K562 (cell line): Measurements from ENCODE around the gene TMEM167B. TPM values are rescaled to one million over a fixed set of nuclear protein-coding genes. Genes with fewer than 3 reads are reported as not detected.

Experiments
- HINFP ChIP-seq: fragments of 450-650 bp; conservative IDR thresholded peaks from 2 replicates; pipeline ENCODE4 v1.6.1; 2016; ENCODE audit warnings: missing genetic modification characterization, low read depth, mild to moderate bottlenecking, control low read depth, missing compliant biosample characterization
- ZBTB11 ChIP-seq, 3 experiments: fragments of 200-800 bp in 1 of 3; fragments of 250-450 bp in 1 of 3; fragments of 450-650 bp in 1 of 3; sonication (Bioruptor Pico) in 1 of 3; sonication (Bioruptor generic) in 1 of 3; formaldehyde crosslinking in 1 of 3; IDR thresholded peaks; 2 replicates each; pipeline versions ENCODE4 v1.6.1 to v1.8.0; 2016 to 2022; ENCODE audit warnings: mild to moderate bottlenecking in 2 of 3, missing genetic modification characterization in 2 of 3, missing compliant biosample characterization in 1 of 3, moderate library complexity in 1 of 3
- ZNF212 ChIP-seq: fragments of 450-650 bp; formaldehyde crosslinking; IDR thresholded peaks from 2 replicates; pipeline ENCODE4 v1.4.0; 2020; ENCODE audit warnings: mild to moderate bottlenecking
- ZNF318 ChIP-seq, 2 experiments: fragments of 450-650 bp; IDR thresholded peaks; 2 replicates each; pipeline ENCODE4 v1.6.1; 2016; ENCODE audit warnings: mild to moderate bottlenecking in 2 of 2, borderline replicate concordance in 1 of 2, low read depth in 1 of 2, moderate library complexity in 1 of 2
- ZNF695 ChIP-seq: fragments of 450-650 bp; formaldehyde crosslinking; IDR thresholded peaks from 2 replicates; pipeline ENCODE4 v1.4.0; 2020; ENCODE audit warnings: mild to moderate bottlenecking, moderate library complexity
- ZNF740 ChIP-seq, 3 experiments: fragments of 200-800 bp in 1 of 3; sonication (Bioruptor generic) in 1 of 3; sonication (generic) in 1 of 3; formaldehyde crosslinking in 1 of 3; IDR thresholded peaks; 2 replicates each; pipeline versions ENCODE4 v1.6.1 to v1.8.0; 2016 to 2022; ENCODE audit warnings: mild to moderate bottlenecking in 2 of 3, missing compliant biosample characterization in 2 of 3, missing genetic modification characterization in 2 of 3, missing genetic modification reagents in 1 of 3
- polyA plus RNA-seq, 8 experiments: library from polyadenylated mRNA; depleted of rRNA in 4 of 8; stranded (reverse) in 5 of 8; unstranded in 3 of 8; fragments of >200 nt; fragmentation: Nextera tagmentation in 2 of 8; fragmentation: Illumina TruSeq in 1 of 8; extraction: Ambion mirVana in 2 of 8; extraction: Trizol in 1 of 8; gene quantifications; 2 replicates each; pipeline versions ENCODE4 v1.2.1 to v1.2.3, GENCODE V29; 2011 to 2014; ENCODE audit warnings: inconsistent platforms in 1 of 8, missing spikeins in 1 of 8
- total RNA-seq, 7 experiments: library from RNA; depleted of rRNA in 6 of 7; stranded (reverse); fragments of >200 nt in 6 of 7; fragmentation: Illumina TruSeq in 2 of 7; extraction: Trizol in 2 of 7; gene quantifications; 2 replicates each; pipeline versions ENCODE4 v1.2.1 to v1.2.3, GENCODE V29; 2011 to 2021; ENCODE audit warnings: low replicate concordance in 1 of 7

Gene TMEM167B
- total and polyA plus RNA-seq, 9 of the 15 experiments (the other 6 are each of a cell fraction or from before 2014, with no cell fraction given): 17.2 to 36.4 (median 32.2) TPM

GRCh38 chr1:109099938-109100773 lies 9.6 kb downstream of the TMEM167B start (continued):
- TF ChIP-seq ZBTB11 (CRISPR knock-in tag; IDR thresholded peaks at IDR 0.05) (peak in 1 of 3 experiments; percentile 48; a peak in 1 of 6 replicates), ZNF212 (CRISPR knock-in tag) (no peak), ZNF695 (CRISPR knock-in tag) (peak; percentile 83; the same call in 1 of the 2 replicates), HINFP (tag) (0 out of 2 replicates have a peak, but pooled peaks have one; percentile 45), ZNF740 (CRISPR knock-in tag; IDR thresholded peaks at IDR 0.05) (peak; percentile 94), ZNF740 (tag; IDR thresholded peaks at IDR 0.05) (peak in 1 of 2 experiments; percentile 94; a peak in 2 of 4 replicates), ZNF318 (IDR thresholded peaks at IDR 0.05; ENCODE audit: borderline replicate concordance in 1 of 2, low read depth in 1 of 2) (peak in 1 of 2 experiments; percentile 80; a peak in 2 of 4 replicates)
